ENCODE results near the gene INPP5A. TPM values are rescaled to one million over a fixed set of nuclear protein-coding genes. Genes with fewer than 3 reads are reported as not detected.
A peak's percentile ranks its signal among the peaks of the same experiment; 100 is the strongest.

The INPP5A gene
- total RNA-seq, 3 donors from 2014 or later = 26.6 to 50.6 (median 38.7) TPM

GRCh38 chr10:132654708-132655661, 117.4 kb downstream of the INPP5A start:
- H3K4me3 ChIP-seq = no peak overlapping the region
- no peak for DNase-seq (ENCODE audit: low spot score in 2 of 2)
- no peaks in the 10 kb centered on the region for H3K9me3 ChIP-seq
- no peaks in the 10 kb centered on the region for H3K36me3 ChIP-seq
- H3K4me1 ChIP-seq = no peaks in the 10 kb centered on the region
- no peak overlapping the region for H3K27ac ChIP-seq
- TF ChIP-seq POLR2A (IDR thresholded peaks at IDR 0.05) = no peak
- no peak for TF ChIP-seq POLR2AphosphoS5 (IDR thresholded peaks at IDR 0.05)
- peak; percentile 10 to 83 (median 63) for TF ChIP-seq CTCF (IDR thresholded peaks at IDR 0.05)
- H3K27me3 ChIP-seq = no peaks in the 10 kb centered on the region
- intact Hi-C loops (cut with DNase I; ENCODE audit: low total_unique reads) = no loop called here

GRCh38 chr10:132655735-132656134, 118.1 kb downstream of the INPP5A start:
- Histone ChIP-seq H3K4me3 (no peak overlapping the region), H3K27ac (no peak overlapping the region), H3K9me3 (no peaks in the 10 kb centered on the region), H3K4me1 (no peaks in the 10 kb centered on the region), H3K36me3 (no peaks in the 10 kb centered on the region), H3K27me3 (no peaks in the 10 kb centered on the region)
- no peak for TF ChIP-seq POLR2AphosphoS5 (IDR thresholded peaks at IDR 0.05)
- no peak for TF ChIP-seq CTCF (IDR thresholded peaks at IDR 0.05)
- TF ChIP-seq POLR2A (IDR thresholded peaks at IDR 0.05) = no peak
- intact Hi-C loops (cut with DNase I; ENCODE audit: low total_unique reads) = no loop called here
- no peak for DNase-seq (ENCODE audit: low spot score in 2 of 2)

GRCh38 chr10:132656283-132657126, 118.9 kb downstream of the INPP5A start:
- intact Hi-C loops (cut with DNase I; ENCODE audit: low total_unique reads) = no loop called here
- Histone ChIP-seq H3K36me3 (no peaks in the 10 kb centered on the region), H3K4me3 (no peak overlapping the region), H3K27ac (no peak overlapping the region), H3K27me3 (no peaks in the 10 kb centered on the region), H3K9me3 (no peaks in the 10 kb centered on the region), H3K4me1 (no peaks in the 10 kb centered on the region)
- no peak for DNase-seq (ENCODE audit: low spot score in 2 of 2)
- TF ChIP-seq POLR2AphosphoS5 (IDR thresholded peaks at IDR 0.05) (no peak), CTCF (IDR thresholded peaks at IDR 0.05) (no peak), POLR2A (IDR thresholded peaks at IDR 0.05) (no peak)

GRCh38 chr10:132657127-132657706, 119.6 kb downstream of the INPP5A start:
- no peaks in the 10 kb centered on the region for H3K36me3 ChIP-seq
- TF ChIP-seq CTCF (IDR thresholded peaks at IDR 0.05) = no peak
- TF ChIP-seq POLR2AphosphoS5 (IDR thresholded peaks at IDR 0.05) = no peak
- no peak for TF ChIP-seq POLR2A (IDR thresholded peaks at IDR 0.05)
- intact Hi-C loops (cut with DNase I; ENCODE audit: low total_unique reads) = no loop called here
- H3K9me3 ChIP-seq = no peaks in the 10 kb centered on the region
- no peaks in the 10 kb centered on the region for H3K27me3 ChIP-seq
- H3K4me1 ChIP-seq = no peaks in the 10 kb centered on the region
- H3K27ac ChIP-seq = no peak overlapping the region
- H3K4me3 ChIP-seq = no peak overlapping the region
- DNase-seq (ENCODE audit: low spot score in 2 of 2) = no peak
